HepG2 (cell line): ENCODE data around the gene TOB1. TPM values are rescaled to one million over a fixed set of nuclear protein-coding genes. Genes with fewer than 3 reads are reported as not detected.
A peak's percentile ranks its signal among the peaks of the same experiment; 100 is the strongest.

ENCODE experiments used
- ATAC-seq: fragments of 200-7000 bp; cut with Tn5 transposase; 3 replicates; pipeline ENCODE4 v1.9.1; 2020; ENCODE audit warnings: mild to moderate bottlenecking, moderate library complexity
- BruUV-seq: library from RNA; stranded (reverse); fragments of 400-500 nt; replicated peaks from 2 replicates; lab custom pipeline; 2021; lab: Mats Ljungman, UMichigan
- CTCF ChIA-PET: fragments of 300-600 bp; formaldehyde crosslinking; extraction: SDS; loops from one replicate; lab custom pipeline; 2021; ENCODE audit warnings: low total read pairs, inconsistent platforms, low intra/inter-chr PET ratio; lab: Yijun Ruan, JAX
- POLR2A ChIA-PET: fragments of 350-600 bp; sonication (Branson Sonifier 250); formaldehyde crosslinking; loops from one replicate; lab custom pipeline; 2020; ENCODE audit warnings: antibody characterized with exemption, inconsistent platforms; lab: Yijun Ruan, JAX
- DNase-seq: peaks from one replicate; pipeline ENCODE4 v3.0.0-alpha.2; 2015; ENCODE audit warnings: low spot score
- FAIRE-seq: peaks from 3 replicates; lab custom pipeline; 2011; peaks lifted over from hg19 to GRCh38; lab: Jason Lieb, UNC
- H2AFZ ChIP-seq: one replicate; pipeline ENCODE4 v1.6.1; 2011; ENCODE audit warnings: low read length, inconsistent platforms
- H3K27ac ChIP-seq: fragments of 300-600 bp; 3 replicates; pipeline ENCODE4 v1.8.0; 2011; ENCODE audit warnings: mixed run types, mild to moderate bottlenecking, mixed read lengths, low read length, inconsistent platforms; ENCODE audit not compliant: insufficient read depth; ENCODE audit errors: extremely low read length
- H3K27me3 ChIP-seq, 2 experiments: fragments of 200-600 bp in 1 of 2; 2 replicates in 1 of 2; 3 replicates in 1 of 2; pipeline versions ENCODE4 v1.6.0 to v1.8.0; 2011; ENCODE audit warnings: low read length in 2 of 2, mild to moderate bottlenecking in 2 of 2, moderate library complexity in 2 of 2, inconsistent platforms in 1 of 2; ENCODE audit not compliant: insufficient read depth in 2 of 2, control insufficient read depth in 1 of 2
- H3K36me3 ChIP-seq, 2 experiments: fragments of 200-600 bp in 1 of 2; replicated peaks in 1 of 2; 2 replicates in 1 of 2; 3 replicates in 1 of 2; pipeline versions ENCODE4 v1.5.1 to v1.8.0; 2011; ENCODE audit warnings: low read length in 2 of 2, inconsistent platforms in 1 of 2; ENCODE audit not compliant: insufficient read depth in 2 of 2, control insufficient read depth in 1 of 2
- H3K4me1 ChIP-seq: 2 replicates; pipeline ENCODE4 v1.5.1; 2012; ENCODE audit warnings: low read length, inconsistent platforms; ENCODE audit not compliant: insufficient read depth
- H3K4me2 ChIP-seq: 2 replicates; pipeline ENCODE4 v1.6.0; 2011; ENCODE audit warnings: low read depth, low read length, inconsistent platforms
- H3K4me3 ChIP-seq, 3 experiments: fragments of 200-600 bp in 1 of 3; sonication (generic), shearing (Covaris generic) in 1 of 3; replicated peaks in 1 of 3; 2 replicates each; pipeline ENCODE4 v1.5.1; 2011 to 2016; ENCODE audit warnings: low read length in 3 of 3, inconsistent platforms in 2 of 3, low read depth in 2 of 3, mild to moderate bottlenecking in 2 of 3, control low read depth in 1 of 3, mixed read lengths in 1 of 3; ENCODE audit not compliant: insufficient read depth in 1 of 3
- H3K79me2 ChIP-seq: one replicate; pipeline ENCODE4 v1.6.1; 2011; ENCODE audit warnings: low read length, inconsistent platforms; ENCODE audit not compliant: insufficient read depth
- H3K9ac ChIP-seq: 2 replicates; pipeline ENCODE4 v1.6.0; 2011; ENCODE audit warnings: mild to moderate bottlenecking, low read depth, low read length, inconsistent platforms; ENCODE audit not compliant: insufficient read depth
- H3K9me3 ChIP-seq: 2 replicates; pipeline ENCODE4 v1.5.1; 2012; ENCODE audit warnings: mild to moderate bottlenecking, low read length
- H4K20me1 ChIP-seq: 2 replicates; pipeline ENCODE4 v1.6.0; 2011; ENCODE audit warnings: inconsistent platforms, mild to moderate bottlenecking, low read length, moderate library complexity; ENCODE audit not compliant: insufficient read depth
- ATF4 ChIP-seq, 2 experiments: fragments of 450-650 bp in 1 of 2; sonication (generic) in 1 of 2; formaldehyde crosslinking; IDR thresholded peaks; 2 replicates each; pipeline versions ENCODE4 v1.5.0 to v1.8.0; 2020 to 2022; ENCODE audit warnings: mild to moderate bottlenecking in 1 of 2, missing genetic modification reagents in 1 of 2
- NR2C2 ChIP-seq: sonication (generic); formaldehyde crosslinking; IDR thresholded peaks from 2 replicates; pipeline ENCODE4 v1.4.0; 2020; ENCODE audit warnings: missing genetic modification reagents, mild to moderate bottlenecking, moderate library complexity, borderline replicate concordance
- RFX1 ChIP-seq: fragments of 450-650 bp; IDR thresholded peaks from 2 replicates; pipeline ENCODE4 v1.6.1; 2017
- SIX1 ChIP-seq: sonication (generic); formaldehyde crosslinking; IDR thresholded peaks from 2 replicates; pipeline ENCODE4 v1.4.0; 2020; ENCODE audit warnings: missing genetic modification reagents, borderline replicate concordance
- SRSF9 ChIP-seq: fragments of 200-400 bp; formaldehyde crosslinking; IDR thresholded peaks from 2 replicates; pipeline ENCODE4 v1.6.1; 2018; ENCODE audit warnings: borderline replicate concordance, mild to moderate bottlenecking, low read depth, low read length; ENCODE audit not compliant: insufficient read depth, poor library complexity, severe bottlenecking
- SUZ12 ChIP-seq: fragments of 150-350 bp; IDR thresholded peaks from 2 replicates; pipeline ENCODE4 v1.6.1; 2014; ENCODE audit warnings: low read depth, low read length
- TEF ChIP-seq: sonication (generic); formaldehyde crosslinking; IDR thresholded peaks from 2 replicates; pipeline ENCODE4 v1.5.0; 2020; ENCODE audit warnings: missing genetic modification reagents
- ZBTB33 ChIP-seq: sonication (generic); formaldehyde crosslinking; IDR thresholded peaks from 2 replicates; pipeline ENCODE4 v1.4.0; 2020; ENCODE audit warnings: missing genetic modification reagents
- ZFP36L1 ChIP-seq: sonication (generic); formaldehyde crosslinking; IDR thresholded peaks from 2 replicates; pipeline ENCODE4 v1.8.0; 2022; ENCODE audit warnings: mild to moderate bottlenecking, missing genetic modification reagents, moderate library complexity
- ZFP82 ChIP-seq: sonication (generic); formaldehyde crosslinking; IDR thresholded peaks from 2 replicates; pipeline ENCODE4 v1.5.1; 2020; ENCODE audit warnings: mild to moderate bottlenecking, missing genetic modification reagents, borderline replicate concordance
- ZFY ChIP-seq: sonication (generic); formaldehyde crosslinking; IDR thresholded peaks from 2 replicates; pipeline ENCODE4 v1.4.0; 2020; ENCODE audit warnings: missing genetic modification reagents
- ZKSCAN5 ChIP-seq: sonication (generic); formaldehyde crosslinking; IDR thresholded peaks from 2 replicates; pipeline ENCODE4 v1.5.1; 2020; ENCODE audit warnings: mild to moderate bottlenecking, missing genetic modification reagents
- ZNF12 ChIP-seq: sonication (generic); formaldehyde crosslinking; IDR thresholded peaks from 2 replicates; pipeline ENCODE4 v1.5.0; 2020; ENCODE audit warnings: missing genetic modification reagents
- ZNF556 ChIP-seq: sonication (generic); formaldehyde crosslinking; IDR thresholded peaks from 2 replicates; pipeline ENCODE4 v1.4.0; 2020; ENCODE audit warnings: mild to moderate bottlenecking, missing genetic modification reagents, borderline replicate concordance
- ZNF557 ChIP-seq: sonication (generic); formaldehyde crosslinking; IDR thresholded peaks from 2 replicates; pipeline ENCODE4 v1.4.0; 2020; ENCODE audit warnings: missing genetic modification reagents
- ZNF607 ChIP-seq: sonication (generic); formaldehyde crosslinking; IDR thresholded peaks from 2 replicates; pipeline ENCODE4 v1.5.1; 2020; ENCODE audit warnings: missing genetic modification reagents, mild to moderate bottlenecking, borderline replicate concordance
- WGBS: methylation state at CpG from one replicate; pipeline ENCODE4 v1.1.6; 2017; ENCODE audit warnings: low lambda C conversion rate; 5-methylcytosine and 5-hydroxymethylcytosine counted together
- in situ Hi-C: cut with HindIII; loops from 2 replicates; pipeline ENCODE4 v1.10.0; 2017; ENCODE audit warnings: low pct_unique_long_range_greater_than_20kb; ENCODE audit not compliant: extremely low pct_ligation_motif_present
- intact Hi-C: fragments of 100-400 bp; cut with micrococcal nuclease; formaldehyde crosslinking; loops from one replicate; pipeline ENCODE4 v1.10.0; 2022; ENCODE audit not compliant: unreplicated experiment
- polyA plus RNA-seq, 8 experiments: library from polyadenylated mRNA; depleted of rRNA in 3 of 8; stranded (reverse) in 7 of 8; unstranded in 1 of 8; fragments of >200 nt; fragmentation: Illumina TruSeq in 4 of 8; extraction: Trizol in 4 of 8; gene quantifications; 2 replicates each; pipeline versions ENCODE4 v1.2.1 to v1.2.3, GENCODE V29; 2011 to 2016; ENCODE audit warnings: low read depth in 4 of 8, missing spikeins in 1 of 8, mixed read lengths in 1 of 8; ENCODE audit not compliant: insufficient read depth in 1 of 8
- total RNA-seq, 5 experiments: library from RNA; depleted of rRNA; stranded (reverse); fragments of >200 nt; fragmentation: Illumina TruSeq; extraction: Trizol; gene quantifications; 2 replicates each; pipeline ENCODE4 v1.2.3, GENCODE V29; 2016; ENCODE audit warnings: low read depth in 1 of 5

The TOB1 gene
- total and polyA plus RNA-seq, 2 of the 13 experiments (the other 11 are each of a cell fraction or from before 2014, with no cell fraction given), result 21.9 to 57.7 TPM

- H3K36me3 ChIP-seq, result no peaks in the 10 kb centered on the region
- TF ChIP-seq NR2C2 (CRISPR knock-in tag) (no peak), ZBTB33 (CRISPR knock-in tag) (no peak), SUZ12 (no peak), ZNF556 (CRISPR knock-in tag) (no peak), ZKSCAN5 (no peak)
- TF ChIP-seq, all 625 proteins: peak for 0
- CTCF ChIA-PET, result no interaction called here
- H3K79me2 ChIP-seq, result no peaks in the 10 kb centered on the region
- H4K20me1 ChIP-seq, result no peaks in the 10 kb centered on the region
- H3K27me3 ChIP-seq, result no peaks in the 10 kb centered on the region
- BruUV-seq, result no TSS peak
- no peak for DNase-seq
- peaks cover 25% of the 10 kb centered on the region for H3K4me1 ChIP-seq
- no peak for FAIRE-seq
- WGBS, result 63% methylated on average over 5 of the region's 5 CpGs
- ATAC-seq, result no peak
- POLR2A ChIA-PET, result interaction anchor here (1.6 to 5.5 kb wide), 2 partner anchors 13 to 66 kb away, joined by 7 to 56 read pairs; partner anchors contain the start of gene TOB1
- H3K9ac ChIP-seq, result no peak overlapping the region
- no peak overlapping the region for H3K4me2 ChIP-seq
- in situ Hi-C loops (no loop called here), intact Hi-C loops (no loop called here)
- no peak overlapping the region for H3K27ac ChIP-seq
- H3K9me3 ChIP-seq, result peaks cover 4% of the 10 kb centered on the region; the same call in 1 of the 2 replicates
- no peak overlapping the region for H2AFZ ChIP-seq
- H3K4me3 ChIP-seq, result no peak overlapping the region
These were observed 12.9 kb upstream of the TOB1 start for GRCh38 chr17:50879086-50879485.

GRCh38 chr17:50877838-50878237 is 11.7 kb upstream of the TOB1 start:
- FAIRE-seq (no peak), DNase-seq (no peak), ATAC-seq (peak; percentile 84)
- in situ Hi-C loops (no loop called here), intact Hi-C loops (no loop called here)
- H3K9ac ChIP-seq, result no peak overlapping the region
- 97% methylated on average over 1 of the region's 1 CpG for WGBS
- no peak overlapping the region for H3K27ac ChIP-seq
- no peaks in the 10 kb centered on the region for H3K36me3 ChIP-seq
- H3K4me1 ChIP-seq, result peaks cover 14% of the 10 kb centered on the region
- no peak overlapping the region for H2AFZ ChIP-seq
- CTCF ChIA-PET, result no interaction called here
- no peaks in the 10 kb centered on the region for H4K20me1 ChIP-seq
- POLR2A ChIA-PET, result interaction anchor here (0.6 to 5.5 kb wide), 3 partner anchors 12 to 67 kb away, joined by 3 to 56 read pairs (median 7); partner anchors contain the start of gene TOB1
- H3K27me3 ChIP-seq, result no peaks in the 10 kb centered on the region
- H3K4me3 ChIP-seq, result no peak overlapping the region
- H3K79me2 ChIP-seq, result no peaks in the 10 kb centered on the region
- H3K4me2 ChIP-seq, result no peak overlapping the region
- peaks cover 4% of the 10 kb centered on the region; the same call in 1 of the 2 replicates for H3K9me3 ChIP-seq
- BruUV-seq, result no TSS peak
- TF ChIP-seq ZNF607 (CRISPR knock-in tag), result no peak
- no peak for TF ChIP-seq ZFP36L1 (CRISPR knock-in tag)
- TF ChIP-seq SRSF9, result no peak
- no peak for TF ChIP-seq RFX1
- TF ChIP-seq ATF4 (CRISPR knock-in tag; IDR thresholded peaks at IDR 0.05), result peak in 1 of 2 experiments; percentile 45; a peak in 1 of 4 replicates
- peak; percentile 90; the same call in 1 of the 2 replicates for TF ChIP-seq TEF (CRISPR knock-in tag)
- no peak for TF ChIP-seq ZFP82
- TF ChIP-seq ZNF557 (CRISPR knock-in tag), result no peak
- TF ChIP-seq SIX1 (CRISPR knock-in tag), result no peak
- peak; percentile 24; the same call in 1 of the 2 replicates for TF ChIP-seq ZFY (CRISPR knock-in tag)
- 0 out of 2 replicates have a peak, but pooled peaks have one; percentile 18 for TF ChIP-seq ZNF12 (CRISPR knock-in tag)
